Keratinocyte (primary cell): ENCODE results near the gene ASCL2. TPM values are rescaled to one million over a fixed set of nuclear protein-coding genes. Genes with fewer than 3 reads are reported as not detected.
A peak's percentile ranks its signal among the peaks of the same experiment; 100 is the strongest.

ENCODE experiments used
- DNase-seq: peaks from one replicate; pipeline ENCODE4 v3.0.0-alpha.2; 2011; ENCODE audit warnings: low read depth, missing footprints, low spot score
- FAIRE-seq: peaks from 2 replicates; lab custom pipeline; 2011; peaks lifted over from hg19 to GRCh38; lab: Jason Lieb, UNC
- H2AFZ ChIP-seq: 2 replicates; pipeline ENCODE4 v1.6.0; 2012; ENCODE audit warnings: low read length, control low read depth, inconsistent platforms; ENCODE audit not compliant: control insufficient read depth
- H3K27ac ChIP-seq: 2 replicates; pipeline ENCODE4 v1.5.1; 2011; ENCODE audit warnings: low read length; ENCODE audit not compliant: control insufficient read depth, insufficient read depth
- H3K27me3 ChIP-seq: 3 replicates; pipeline ENCODE4 v1.6.0; 2011; ENCODE audit warnings: low read length; ENCODE audit not compliant: control insufficient read depth, insufficient read depth; ENCODE audit errors: extremely low read depth
- H3K36me3 ChIP-seq, 2 experiments: 2 replicates in 1 of 2; 3 replicates in 1 of 2; pipeline ENCODE4 v1.5.1; 2011; ENCODE audit warnings: low read length in 2 of 2, mild to moderate bottlenecking in 1 of 2; ENCODE audit not compliant: control insufficient read depth in 2 of 2, insufficient read depth in 2 of 2; ENCODE audit errors: extremely low read depth in 1 of 2
- H3K4me1 ChIP-seq: 3 replicates; pipeline ENCODE4 v1.5.1; 2011; ENCODE audit warnings: low read length; ENCODE audit not compliant: control insufficient read depth, insufficient read depth; ENCODE audit errors: extremely low read depth
- H3K4me2 ChIP-seq: 3 replicates; pipeline ENCODE4 v1.6.0; 2011; ENCODE audit warnings: low read depth, low read length; ENCODE audit not compliant: control insufficient read depth, insufficient read depth; ENCODE audit errors: extremely low read depth
- H3K4me3 ChIP-seq, 3 experiments: fragments of 200-600 bp in 1 of 3; sonication (generic) in 1 of 3; 2 replicates in 2 of 3; 3 replicates in 1 of 3; pipeline ENCODE4 v1.5.1; 2011 to 2016; ENCODE audit warnings: low read length in 3 of 3, mild to moderate bottlenecking in 3 of 3, control low read depth in 2 of 3, inconsistent platforms in 1 of 3, low read depth in 1 of 3, mixed read lengths in 1 of 3, mixed run types in 1 of 3, moderate library complexity in 1 of 3; ENCODE audit not compliant: control insufficient read depth in 2 of 3, insufficient read depth in 2 of 3; ENCODE audit errors: extremely low read depth in 1 of 3
- H3K79me2 ChIP-seq: 2 replicates; pipeline ENCODE4 v1.6.0; 2012; ENCODE audit warnings: low read length; ENCODE audit not compliant: control insufficient read depth, insufficient read depth
- H3K9ac ChIP-seq: 3 replicates; pipeline ENCODE4 v1.6.0; 2011; ENCODE audit warnings: low read length; ENCODE audit not compliant: control insufficient read depth, insufficient read depth; ENCODE audit errors: extremely low read depth
- H3K9me1 ChIP-seq: 3 replicates; pipeline ENCODE4 v1.6.0; 2011; ENCODE audit warnings: low read length; ENCODE audit not compliant: control insufficient read depth, insufficient read depth; ENCODE audit errors: extremely low read depth
- H3K9me3 ChIP-seq: 2 replicates; pipeline ENCODE4 v1.5.1; 2012; ENCODE audit warnings: low read depth, low read length; ENCODE audit not compliant: control insufficient read depth
- H4K20me1 ChIP-seq: 3 replicates; pipeline ENCODE4 v1.6.0; 2011; ENCODE audit warnings: low read length; ENCODE audit not compliant: control insufficient read depth, insufficient read depth; ENCODE audit errors: extremely low read depth
- CTCF ChIP-seq, 3 experiments: IDR thresholded peaks in 1 of 3; conservative IDR thresholded peaks in 1 of 3; optimal IDR thresholded peaks in 1 of 3; 2 replicates in 2 of 3; 3 replicates in 1 of 3; pipeline versions ENCODE3 to v1.5.1; 2011; ENCODE audit warnings: low read length in 3 of 3, mild to moderate bottlenecking in 3 of 3, moderate library complexity in 2 of 3, control low read depth in 1 of 3, inconsistent platforms in 1 of 3; ENCODE audit not compliant: insufficient read depth in 2 of 3; ENCODE audit errors: extremely low read depth in 1 of 3
- EZH2 ChIP-seq: IDR thresholded peaks from one replicate; pipeline ENCODE4 v1.6.1; 2012; ENCODE audit warnings: inconsistent platforms, mild to moderate bottlenecking, low read length, moderate library complexity
- dilution Hi-C: fragments of 300-500 bp; cut with MboI; formaldehyde crosslinking; loops from one replicate; pipeline ENCODE4 v1.7.0; 2020; ENCODE audit warnings: low sequenced_read_pairs; ENCODE audit not compliant: extremely low pct_ligation_motif_present
- polyA plus RNA-seq, 5 experiments: library from polyadenylated mRNA; depleted of rRNA in 3 of 5; stranded (reverse) in 3 of 5; stranded (forward) in 1 of 5; unstranded in 1 of 5; fragments of >200 nt; gene quantifications; 1 replicate in 1 of 5; 2 replicates in 3 of 5; 3 replicates in 1 of 5; pipeline versions ENCODE4 v1.2.1 to v1.2.3, GENCODE V29; 2011 to 2012; ENCODE audit warnings: missing spikeins in 2 of 5, low read depth in 1 of 5, low replicate concordance in 1 of 5

ASCL2 gene
- polyA plus RNA-seq, 1 donor (not counting 4 experiments of a cell fraction or from before 2014, with no cell fraction given) = 0.26 TPM

- TF ChIP-seq CTCF (optimal IDR thresholded peaks at IDR 0.05 in 1 of 3, IDR thresholded peaks at IDR 0.05 in 1 of 3, conservative IDR thresholded peaks at IDR 0.05 in 1 of 3; ENCODE audit: extremely low read depth in 1 of 3, insufficient read depth in 2 of 3, low read length in 3 of 3) (peak in 1 of 3 experiments; percentile 3), EZH2 (no peak)
- Histone ChIP-seq H3K9me3 (no peaks in the 10 kb centered on the region), H3K27ac (no peak overlapping the region), H3K79me2 (no peaks in the 10 kb centered on the region), H2AFZ (no peak overlapping the region), H3K9ac (no peak overlapping the region), H3K9me1 (no peaks in the 10 kb centered on the region), H3K4me1 (no peaks in the 10 kb centered on the region), H4K20me1 (no peaks in the 10 kb centered on the region), H3K4me2 (no peak overlapping the region), H3K4me3 (no peak overlapping the region), H3K36me3 (no peaks in the 10 kb centered on the region), H3K27me3 (no peaks in the 10 kb centered on the region)
- DNase-seq = no peak
- FAIRE-seq = no peak
- dilution Hi-C loops = no loop called here
Observed at GRCh38 chr11:2311353-2312133, 41.2 kb upstream of the ASCL2 start.

GRCh38 chr11:2310786-2311352 is 40.5 kb upstream of the ASCL2 start:
- Histone ChIP-seq H3K4me2 (no peak overlapping the region), H3K9ac (no peak overlapping the region), H3K4me1 (no peaks in the 10 kb centered on the region), H3K9me1 (no peaks in the 10 kb centered on the region), H3K27ac (no peak overlapping the region), H3K27me3 (no peaks in the 10 kb centered on the region), H3K4me3 (no peak overlapping the region), H3K9me3 (no peaks in the 10 kb centered on the region), H3K79me2 (no peaks in the 10 kb centered on the region), H4K20me1 (no peaks in the 10 kb centered on the region), H2AFZ (no peak overlapping the region), H3K36me3 (no peaks in the 10 kb centered on the region)
- FAIRE-seq (no peak), DNase-seq (no peak)
- TF ChIP-seq EZH2 (no peak), CTCF (optimal IDR thresholded peaks at IDR 0.05 in 1 of 3, IDR thresholded peaks at IDR 0.05 in 1 of 3, conservative IDR thresholded peaks at IDR 0.05 in 1 of 3; ENCODE audit: extremely low read depth in 1 of 3, insufficient read depth in 2 of 3, low read length in 3 of 3) (no peak)
- dilution Hi-C loops = no loop called here
